ENCODE data around the gene DYNC1LI1.

DYNC1LI1 gene

DNA sequence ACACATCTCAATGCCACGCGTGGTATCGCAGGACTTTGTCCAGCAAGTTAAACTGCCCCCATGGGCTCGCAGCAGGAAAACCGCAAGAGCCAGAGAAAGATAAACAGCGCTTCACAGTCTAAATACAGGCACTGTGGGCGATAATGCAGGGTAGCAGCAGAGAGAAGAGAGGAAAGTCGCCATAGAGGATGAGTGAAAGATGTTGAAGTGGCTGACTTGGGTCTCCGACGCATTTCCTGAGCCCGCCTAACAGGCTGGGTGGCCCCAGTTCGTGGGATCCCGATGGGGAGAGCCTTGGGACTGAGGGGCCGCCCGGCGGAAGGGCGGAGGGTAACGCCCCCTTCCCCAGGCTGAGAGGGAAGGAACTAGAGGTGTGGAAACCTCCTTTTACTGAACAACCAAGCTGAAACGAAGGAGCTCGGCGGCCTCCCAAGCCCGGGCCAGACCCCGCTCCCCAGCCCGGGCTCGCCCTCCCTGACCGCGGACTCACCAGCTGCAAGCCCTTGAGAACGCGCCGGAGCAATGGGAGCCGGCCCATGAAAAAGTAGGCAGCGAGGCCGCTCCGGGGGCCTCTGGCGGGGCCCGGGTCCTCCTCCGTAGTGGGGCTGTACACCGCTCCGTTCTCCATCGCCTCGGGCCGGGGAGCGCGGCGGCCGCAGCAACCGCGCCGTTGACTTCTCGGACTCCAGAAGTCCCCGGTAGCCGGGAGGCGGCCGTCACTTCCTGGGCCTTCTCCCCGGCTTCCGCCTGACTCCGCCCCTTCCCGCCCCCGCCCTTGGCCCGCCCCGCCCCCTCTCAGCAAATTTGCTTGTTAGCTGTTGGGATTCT, 68.3 kb downstream of the DYNC1LI1 start, which contains the start of gene CMTM6:
CMTM6 (minus strand) TSS at position 735 of the 828 bp plus-strand sequence; CDS start at position 628, 107 bp downstream.
- peak within 1 kb of the TSS; percentile 97 for H3K27ac ChIP-seq
- TF ChIP-seq, protein P1, sequence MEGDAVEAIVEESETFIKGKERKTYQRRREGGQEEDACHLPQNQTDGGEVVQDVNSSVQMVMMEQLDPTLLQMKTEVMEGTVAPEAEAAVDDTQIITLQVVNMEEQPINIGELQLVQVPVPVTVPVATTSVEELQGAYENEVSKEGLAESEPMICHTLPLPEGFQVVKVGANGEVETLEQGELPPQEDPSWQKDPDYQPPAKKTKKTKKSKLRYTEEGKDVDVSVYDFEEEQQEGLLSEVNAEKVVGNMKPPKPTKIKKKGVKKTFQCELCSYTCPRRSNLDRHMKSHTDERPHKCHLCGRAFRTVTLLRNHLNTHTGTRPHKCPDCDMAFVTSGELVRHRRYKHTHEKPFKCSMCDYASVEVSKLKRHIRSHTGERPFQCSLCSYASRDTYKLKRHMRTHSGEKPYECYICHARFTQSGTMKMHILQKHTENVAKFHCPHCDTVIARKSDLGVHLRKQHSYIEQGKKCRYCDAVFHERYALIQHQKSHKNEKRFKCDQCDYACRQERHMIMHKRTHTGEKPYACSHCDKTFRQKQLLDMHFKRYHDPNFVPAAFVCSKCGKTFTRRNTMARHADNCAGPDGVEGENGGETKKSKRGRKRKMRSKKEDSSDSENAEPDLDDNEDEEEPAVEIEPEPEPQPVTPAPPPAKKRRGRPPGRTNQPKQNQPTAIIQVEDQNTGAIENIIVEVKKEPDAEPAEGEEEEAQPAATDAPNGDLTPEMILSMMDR (IDR thresholded peaks at IDR 0.05), result no peak
- H3K27me3 ChIP-seq, result no peaks in the 10 kb centered on the region

DNA sequence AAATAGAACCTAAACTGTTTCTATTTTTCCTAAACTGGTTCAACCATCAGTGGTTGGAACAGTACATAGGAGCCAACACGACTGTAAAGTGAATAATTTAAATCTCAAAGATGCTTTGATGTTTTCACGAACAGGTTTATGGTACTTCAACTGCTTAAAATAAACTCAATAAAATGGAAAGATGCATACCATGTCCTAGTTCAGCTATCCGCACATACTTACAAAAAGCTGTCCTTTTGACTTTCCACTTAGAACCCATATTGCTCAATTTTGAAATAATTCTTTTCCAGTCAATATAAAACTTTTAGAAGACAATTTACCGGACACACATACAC, 68.9 kb downstream of the DYNC1LI1 start:
- no peaks in the 10 kb centered on the region for H3K27me3 ChIP-seq
- TF ChIP-seq, protein P1 (IDR thresholded peaks at IDR 0.05), result no peak
- no peaks in the 10 kb centered on the region for H3K9me3 ChIP-seq

More for the DNA sequence above, 68.3 kb downstream of the DYNC1LI1 start, which contains the start of gene CMTM6:
- H3K4me1 ChIP-seq (ENCODE audit: control insufficient read depth in 1 of 2, insufficient read depth in 1 of 2, low read depth in 1 of 2, low read length in 1 of 2), result peaks cover 41 to 48% of the 10 kb centered on the region in 2 experiments
- peaks cover 11% of the 10 kb centered on the region for H3K36me3 ChIP-seq
- H3K4me3 ChIP-seq (ENCODE audit: low read depth in 1 of 2, low read length in 1 of 2), result peak within 1 kb of the TSS; percentile 75 to 95
- H3K9me3 ChIP-seq, result no peaks in the 10 kb centered on the region

DNA sequence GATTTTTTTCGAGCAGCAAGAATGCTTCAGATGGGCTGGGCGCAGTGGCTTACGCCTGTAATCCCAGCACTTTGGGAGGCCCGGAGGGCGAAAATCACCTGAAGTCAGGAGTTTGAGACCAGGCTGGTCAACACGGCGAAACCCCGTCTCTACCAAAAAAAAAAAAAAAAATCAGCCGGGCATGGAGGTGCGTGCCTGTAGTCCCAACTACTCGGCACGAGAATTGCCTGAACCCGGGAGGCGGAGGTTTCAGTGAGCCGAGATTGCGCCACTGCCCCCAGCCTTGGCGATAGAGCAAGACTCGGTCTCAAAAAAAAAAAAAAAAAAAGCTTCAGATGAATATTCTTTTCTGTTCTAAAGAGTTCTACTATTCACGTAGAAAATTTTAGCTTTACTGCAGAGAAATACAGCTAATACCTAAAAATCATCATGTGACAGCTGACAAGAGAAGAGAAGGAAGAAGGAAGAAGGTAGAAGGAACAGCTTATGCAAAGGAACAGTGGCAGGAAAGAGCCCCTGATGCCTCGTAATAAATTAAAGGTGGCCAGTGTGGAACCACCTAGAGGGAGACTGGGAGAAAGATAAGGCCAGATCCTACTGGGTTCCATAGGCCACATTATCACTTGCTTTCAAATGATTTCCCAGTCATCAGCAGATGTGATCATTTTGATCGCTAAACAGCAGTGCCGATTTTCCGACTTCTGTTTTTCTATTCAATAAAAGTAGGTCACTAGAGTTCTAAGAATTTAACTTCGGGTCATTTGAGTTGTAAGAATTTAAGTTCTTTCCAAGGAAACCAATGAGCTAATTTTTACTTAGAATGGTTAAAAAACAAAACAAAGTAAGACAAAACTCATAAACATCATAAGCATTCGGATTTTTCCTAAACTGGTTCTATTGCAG, 69.5 kb downstream of the DYNC1LI1 start:
- H3K4me3 ChIP-seq (ENCODE audit: low read depth in 1 of 2, low read length in 1 of 2), result peak overlapping the region; percentile 75 to 95
- H3K27me3 ChIP-seq, result no peaks in the 10 kb centered on the region
- TF ChIP-seq, protein P1 (IDR thresholded peaks at IDR 0.05), result no peak
- peaks cover 49 to 56% of the 10 kb centered on the region in 2 experiments for H3K4me1 ChIP-seq (ENCODE audit: control insufficient read depth in 1 of 2, insufficient read depth in 1 of 2, low read depth in 1 of 2, low read length in 1 of 2)
- peaks cover 11% of the 10 kb centered on the region for H3K36me3 ChIP-seq
- no peaks in the 10 kb centered on the region for H3K9me3 ChIP-seq
- peak overlapping the region; percentile 97 for H3K27ac ChIP-seq

More for the DNA sequence above, 68.9 kb downstream of the DYNC1LI1 start:
- H3K4me1 ChIP-seq (ENCODE audit: control insufficient read depth in 1 of 2, insufficient read depth in 1 of 2, low read depth in 1 of 2, low read length in 1 of 2), result peaks cover 43 to 50% of the 10 kb centered on the region in 2 experiments
- H3K27ac ChIP-seq, result peak overlapping the region; percentile 97
- H3K36me3 ChIP-seq, result peaks cover 11% of the 10 kb centered on the region
- H3K4me3 ChIP-seq (ENCODE audit: low read depth in 1 of 2, low read length in 1 of 2), result peak overlapping the region; percentile 75 to 95

DNA sequence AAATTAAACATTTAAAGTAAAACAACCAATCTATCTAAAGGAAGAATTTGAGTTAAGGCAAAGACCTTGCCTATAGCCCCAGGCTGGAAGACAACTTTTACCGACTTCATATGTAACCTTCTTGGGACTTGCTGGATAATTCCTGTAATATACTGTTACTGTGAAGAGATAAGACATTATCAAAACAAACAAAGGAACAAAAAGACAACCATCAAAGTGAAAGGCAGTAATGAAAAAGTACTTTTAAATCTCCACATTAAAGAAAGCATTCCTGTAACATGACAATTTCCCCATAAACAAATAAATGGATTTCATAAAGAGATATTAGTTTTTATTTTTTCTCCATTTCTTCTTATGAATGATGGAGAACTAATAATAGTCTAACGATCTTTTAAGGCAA, 70.4 kb downstream of the DYNC1LI1 start:
- Histone ChIP-seq H3K4me1 (ENCODE audit: control insufficient read depth in 1 of 2, insufficient read depth in 1 of 2, low read depth in 1 of 2, low read length in 1 of 2) (peaks cover 57 to 65% of the 10 kb centered on the region in 2 experiments), H3K36me3 (peaks cover 11% of the 10 kb centered on the region)

DNA sequence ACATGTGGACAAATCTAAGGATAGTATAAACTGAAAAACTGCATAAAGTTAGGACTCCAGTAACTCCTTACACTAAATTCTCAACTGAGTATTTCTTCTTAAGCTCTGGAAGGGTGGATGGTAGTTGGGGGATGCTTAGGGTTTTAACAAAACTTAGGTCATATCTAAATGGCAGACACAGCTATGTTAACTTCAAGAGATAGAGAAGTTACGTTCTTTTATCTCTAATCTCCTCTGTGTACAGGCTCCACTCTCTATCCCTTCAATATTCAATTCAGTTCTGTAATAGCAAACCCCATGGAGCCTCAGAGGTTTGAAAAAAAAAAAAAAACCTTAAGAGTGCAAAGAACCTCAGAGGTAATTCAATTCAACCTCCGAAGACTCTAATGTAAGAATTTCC, 71.1 kb downstream of the DYNC1LI1 start:
- Histone ChIP-seq H3K36me3 (peaks cover 11% of the 10 kb centered on the region), H3K27ac (peak overlapping the region; percentile 97), H3K9me3 (no peaks in the 10 kb centered on the region), H3K27me3 (no peaks in the 10 kb centered on the region), H3K4me1 (ENCODE audit: control insufficient read depth in 1 of 2, insufficient read depth in 1 of 2, low read depth in 1 of 2, low read length in 1 of 2) (peaks cover 63 to 71% of the 10 kb centered on the region in 2 experiments), H3K4me3 (ENCODE audit: low read depth in 1 of 2, low read length in 1 of 2) (peak overlapping the region in 1 of 2 experiments; percentile 3)
- TF ChIP-seq, protein P1 (IDR thresholded peaks at IDR 0.05), result no peak

More for the DNA sequence above, 70.4 kb downstream of the DYNC1LI1 start:
- TF ChIP-seq, protein P1 (IDR thresholded peaks at IDR 0.05), result no peak
- no peaks in the 10 kb centered on the region for H3K9me3 ChIP-seq
- no peaks in the 10 kb centered on the region for H3K27me3 ChIP-seq
- peak overlapping the region; percentile 75 to 95 for H3K4me3 ChIP-seq (ENCODE audit: low read depth in 1 of 2, low read length in 1 of 2)
- peak overlapping the region; percentile 97 for H3K27ac ChIP-seq
